Panc1 (cell line): ENCODE measurements around the gene SNRNP70.

Experiments used
- POLR2AphosphoS5 ChIP-seq: IDR thresholded peaks from 2 replicates; pipeline ENCODE4 v1.6.1; 2012; ENCODE audit warnings: mild to moderate bottlenecking, low read depth, low read length, moderate library complexity
- TCF7L2 ChIP-seq: IDR thresholded peaks from 2 replicates; pipeline ENCODE4 v1.6.1; 2011; ENCODE audit warnings: mild to moderate bottlenecking, low read depth, low read length, inconsistent platforms
- TF ChIP-seq, protein P1 (sequence below): fragments of 450-650 bp; IDR thresholded peaks from 2 replicates; pipeline ENCODE4 v1.5.1; 2017; ENCODE audit warnings: mild to moderate bottlenecking
- TF ChIP-seq, protein P2 (sequence below), 2 experiments: IDR thresholded peaks; 2 replicates each; pipeline ENCODE4 v1.6.1; 2011 to 2012; ENCODE audit warnings: low read depth in 2 of 2, control low read depth in 1 of 2, low read length in 1 of 2, mild to moderate bottlenecking in 1 of 2, moderate library complexity in 1 of 2; ENCODE audit not compliant: insufficient read depth in 1 of 2

DNA sequence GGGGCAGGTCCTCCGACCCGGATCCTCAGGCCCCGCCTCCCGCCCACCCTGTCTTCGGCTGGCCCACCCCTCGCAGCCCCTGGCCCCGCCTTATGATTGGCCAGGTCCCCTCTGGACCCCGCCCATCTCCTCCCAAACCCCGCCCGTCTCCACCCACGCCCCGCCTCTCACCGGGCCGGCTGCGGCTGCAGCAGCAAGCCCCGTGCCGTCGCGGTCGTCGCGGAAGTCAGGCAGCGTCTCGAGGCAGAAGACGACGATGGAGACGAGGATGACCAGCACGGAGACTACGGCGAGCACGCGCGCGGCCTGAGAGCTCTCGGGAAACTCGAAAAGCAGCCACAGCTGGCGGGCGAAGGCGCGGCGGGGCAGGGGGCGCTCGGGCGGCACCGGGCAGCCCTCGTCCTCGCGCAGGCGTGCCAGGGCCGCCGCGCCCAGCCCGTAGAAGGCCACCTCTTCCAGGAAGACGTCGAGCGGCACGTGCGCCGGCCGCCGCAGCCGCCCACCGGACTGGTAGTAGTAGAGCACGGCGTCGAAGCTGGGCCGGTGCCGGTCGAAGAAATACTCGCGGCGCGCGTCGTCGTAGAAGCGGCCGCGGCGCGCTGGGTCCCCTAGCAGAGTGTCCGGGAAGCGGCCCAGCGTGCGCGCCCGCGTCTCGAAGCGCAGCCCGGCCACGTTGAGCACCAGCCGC is 13.2 kb upstream of the SNRNP70 start:
- TF ChIP-seq, protein P1, sequence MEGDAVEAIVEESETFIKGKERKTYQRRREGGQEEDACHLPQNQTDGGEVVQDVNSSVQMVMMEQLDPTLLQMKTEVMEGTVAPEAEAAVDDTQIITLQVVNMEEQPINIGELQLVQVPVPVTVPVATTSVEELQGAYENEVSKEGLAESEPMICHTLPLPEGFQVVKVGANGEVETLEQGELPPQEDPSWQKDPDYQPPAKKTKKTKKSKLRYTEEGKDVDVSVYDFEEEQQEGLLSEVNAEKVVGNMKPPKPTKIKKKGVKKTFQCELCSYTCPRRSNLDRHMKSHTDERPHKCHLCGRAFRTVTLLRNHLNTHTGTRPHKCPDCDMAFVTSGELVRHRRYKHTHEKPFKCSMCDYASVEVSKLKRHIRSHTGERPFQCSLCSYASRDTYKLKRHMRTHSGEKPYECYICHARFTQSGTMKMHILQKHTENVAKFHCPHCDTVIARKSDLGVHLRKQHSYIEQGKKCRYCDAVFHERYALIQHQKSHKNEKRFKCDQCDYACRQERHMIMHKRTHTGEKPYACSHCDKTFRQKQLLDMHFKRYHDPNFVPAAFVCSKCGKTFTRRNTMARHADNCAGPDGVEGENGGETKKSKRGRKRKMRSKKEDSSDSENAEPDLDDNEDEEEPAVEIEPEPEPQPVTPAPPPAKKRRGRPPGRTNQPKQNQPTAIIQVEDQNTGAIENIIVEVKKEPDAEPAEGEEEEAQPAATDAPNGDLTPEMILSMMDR: no peak
- TF ChIP-seq, protein P2, sequence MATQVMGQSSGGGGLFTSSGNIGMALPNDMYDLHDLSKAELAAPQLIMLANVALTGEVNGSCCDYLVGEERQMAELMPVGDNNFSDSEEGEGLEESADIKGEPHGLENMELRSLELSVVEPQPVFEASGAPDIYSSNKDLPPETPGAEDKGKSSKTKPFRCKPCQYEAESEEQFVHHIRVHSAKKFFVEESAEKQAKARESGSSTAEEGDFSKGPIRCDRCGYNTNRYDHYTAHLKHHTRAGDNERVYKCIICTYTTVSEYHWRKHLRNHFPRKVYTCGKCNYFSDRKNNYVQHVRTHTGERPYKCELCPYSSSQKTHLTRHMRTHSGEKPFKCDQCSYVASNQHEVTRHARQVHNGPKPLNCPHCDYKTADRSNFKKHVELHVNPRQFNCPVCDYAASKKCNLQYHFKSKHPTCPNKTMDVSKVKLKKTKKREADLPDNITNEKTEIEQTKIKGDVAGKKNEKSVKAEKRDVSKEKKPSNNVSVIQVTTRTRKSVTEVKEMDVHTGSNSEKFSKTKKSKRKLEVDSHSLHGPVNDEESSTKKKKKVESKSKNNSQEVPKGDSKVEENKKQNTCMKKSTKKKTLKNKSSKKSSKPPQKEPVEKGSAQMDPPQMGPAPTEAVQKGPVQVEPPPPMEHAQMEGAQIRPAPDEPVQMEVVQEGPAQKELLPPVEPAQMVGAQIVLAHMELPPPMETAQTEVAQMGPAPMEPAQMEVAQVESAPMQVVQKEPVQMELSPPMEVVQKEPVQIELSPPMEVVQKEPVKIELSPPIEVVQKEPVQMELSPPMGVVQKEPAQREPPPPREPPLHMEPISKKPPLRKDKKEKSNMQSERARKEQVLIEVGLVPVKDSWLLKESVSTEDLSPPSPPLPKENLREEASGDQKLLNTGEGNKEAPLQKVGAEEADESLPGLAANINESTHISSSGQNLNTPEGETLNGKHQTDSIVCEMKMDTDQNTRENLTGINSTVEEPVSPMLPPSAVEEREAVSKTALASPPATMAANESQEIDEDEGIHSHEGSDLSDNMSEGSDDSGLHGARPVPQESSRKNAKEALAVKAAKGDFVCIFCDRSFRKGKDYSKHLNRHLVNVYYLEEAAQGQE (IDR thresholded peaks at IDR 0.05; ENCODE audit: insufficient read depth in 1 of 2, low read depth in 2 of 2, low read length in 1 of 2): no peak
- TF ChIP-seq POLR2AphosphoS5: no peak
- no peak for TF ChIP-seq TCF7L2
